HepG2 (cell line): Measurements from ENCODE around the gene SPAG4. TPM values are rescaled to one million over a fixed set of nuclear protein-coding genes. Genes with fewer than 3 reads are reported as not detected.

Experiments used
- CAMTA2 ChIP-seq: sonication (generic); formaldehyde crosslinking; IDR thresholded peaks from 2 replicates; pipeline ENCODE4 v1.4.0; 2020; ENCODE audit warnings: mild to moderate bottlenecking, missing genetic modification reagents, borderline replicate concordance
- CEBPG ChIP-seq: IDR thresholded peaks from 2 replicates; pipeline ENCODE4 v1.6.1; 2016
- MATR3 ChIP-seq: sonication (generic); formaldehyde crosslinking; IDR thresholded peaks from 2 replicates; pipeline ENCODE4 v1.4.0; 2020; ENCODE audit warnings: missing genetic modification reagents
- PCBP1 ChIP-seq: fragments of 200-400 bp; formaldehyde crosslinking; IDR thresholded peaks from 2 replicates; pipeline ENCODE4 v1.6.1; 2017; ENCODE audit warnings: mild to moderate bottlenecking, low read depth, low read length, borderline replicate concordance
- SKI ChIP-seq: fragments of 450-650 bp; IDR thresholded peaks from one replicate; pipeline ENCODE4 v1.6.1; 2018; ENCODE audit warnings: mild to moderate bottlenecking; ENCODE audit not compliant: partially characterized antibody
- SMAD9 ChIP-seq: sonication (generic); formaldehyde crosslinking; IDR thresholded peaks from 2 replicates; pipeline ENCODE4 v1.5.1; 2020; ENCODE audit warnings: mild to moderate bottlenecking, missing genetic modification reagents
- SP5 ChIP-seq: IDR thresholded peaks from 2 replicates; pipeline ENCODE4 v1.6.1; 2016; ENCODE audit warnings: low read depth, borderline replicate concordance
- ZNF441 ChIP-seq: sonication (generic); formaldehyde crosslinking; IDR thresholded peaks from 2 replicates; pipeline ENCODE4 v1.7.0; 2021; ENCODE audit warnings: missing genetic modification reagents, borderline replicate concordance
- polyA plus RNA-seq, 8 experiments: library from polyadenylated mRNA; depleted of rRNA in 3 of 8; stranded (reverse) in 7 of 8; unstranded in 1 of 8; fragments of >200 nt; fragmentation: Illumina TruSeq in 4 of 8; extraction: Trizol in 4 of 8; gene quantifications; 2 replicates each; pipeline versions ENCODE4 v1.2.1 to v1.2.3, GENCODE V29; 2011 to 2016; ENCODE audit warnings: low read depth in 4 of 8, missing spikeins in 1 of 8, mixed read lengths in 1 of 8; ENCODE audit not compliant: insufficient read depth in 1 of 8
- total RNA-seq, 5 experiments: library from RNA; depleted of rRNA; stranded (reverse); fragments of >200 nt; fragmentation: Illumina TruSeq; extraction: Trizol; gene quantifications; 2 replicates each; pipeline ENCODE4 v1.2.3, GENCODE V29; 2016; ENCODE audit warnings: low read depth in 1 of 5
- TF ChIP-seq, protein P1 (sequence below): sonication (generic); formaldehyde crosslinking; IDR thresholded peaks from 2 replicates; pipeline ENCODE4; 2020; ENCODE audit warnings: missing genetic modification reagents, mild to moderate bottlenecking, borderline replicate concordance
- TF ChIP-seq, protein P2 (sequence below): sonication (generic); formaldehyde crosslinking; IDR thresholded peaks from 2 replicates; pipeline ENCODE4 v1.4.0; 2020; ENCODE audit warnings: mild to moderate bottlenecking, low read depth, missing genetic modification reagents
- TF ChIP-seq, protein P3 (sequence below): sonication (generic); formaldehyde crosslinking; IDR thresholded peaks from 2 replicates; pipeline ENCODE4 v1.5.0; 2020; ENCODE audit warnings: missing genetic modification reagents
- TF ChIP-seq, protein P4 (sequence below): sonication (generic); formaldehyde crosslinking; IDR thresholded peaks from 2 replicates; pipeline ENCODE4 v1.4.0; 2020; ENCODE audit warnings: missing genetic modification reagents
- TF ChIP-seq, protein P5 (sequence below): sonication (generic); formaldehyde crosslinking; IDR thresholded peaks from 2 replicates; pipeline ENCODE4 v1.5.0; 2020; ENCODE audit warnings: missing genetic modification reagents
- TF ChIP-seq, protein P6 (sequence below): sonication (generic); formaldehyde crosslinking; IDR thresholded peaks from 2 replicates; pipeline ENCODE4 v1.4.0; 2020; ENCODE audit warnings: missing genetic modification reagents

The SPAG4 gene
- total and polyA plus RNA-seq, 2 of the 13 experiments (the other 11 are each of a cell fraction or from before 2014, with no cell fraction given) = 5.8 to 137 TPM

DNA sequence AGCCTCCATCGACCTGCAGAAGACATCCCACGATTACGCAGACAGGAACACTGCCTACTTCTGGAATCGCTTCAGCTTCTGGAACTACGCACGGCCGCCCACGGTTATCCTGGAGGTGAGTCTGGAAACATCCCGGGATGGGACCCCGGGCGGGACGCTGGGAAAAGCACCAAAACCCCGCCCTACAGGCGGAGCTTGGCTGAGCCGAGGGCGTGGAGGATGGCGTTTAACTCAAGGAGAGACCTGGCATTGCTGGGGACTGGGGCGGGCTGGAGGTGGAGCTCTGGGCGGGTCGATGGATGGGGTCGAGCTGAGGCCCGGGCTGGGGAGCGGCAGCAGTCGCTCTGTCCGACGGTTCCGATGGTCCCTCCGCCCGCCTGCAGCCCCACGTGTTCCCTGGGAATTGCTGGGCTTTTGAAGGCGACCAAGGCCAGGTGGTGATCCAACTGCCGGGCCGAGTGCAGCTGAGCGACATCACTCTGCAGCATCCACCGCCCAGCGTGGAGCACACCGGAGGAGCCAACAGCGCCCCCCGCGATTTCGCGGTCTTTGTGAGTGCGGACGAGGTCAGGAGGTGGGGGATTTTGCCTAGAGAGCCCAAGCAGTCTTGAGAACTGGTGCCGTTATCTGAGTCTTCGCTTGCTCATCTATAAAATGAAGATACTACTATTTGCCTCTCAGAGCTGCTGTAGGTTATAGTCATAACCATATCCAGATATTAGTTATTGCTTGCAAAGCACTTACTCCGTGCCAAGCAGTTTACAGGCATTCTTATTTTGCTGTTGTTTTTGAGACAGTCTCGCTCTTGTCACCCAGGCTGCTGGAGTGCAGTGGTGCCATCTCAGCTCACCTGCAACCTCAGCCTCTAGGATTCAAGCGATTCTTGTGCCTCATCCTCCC, 3.8 kb downstream of the SPAG4 start (continued):
- TF ChIP-seq, protein P1, sequence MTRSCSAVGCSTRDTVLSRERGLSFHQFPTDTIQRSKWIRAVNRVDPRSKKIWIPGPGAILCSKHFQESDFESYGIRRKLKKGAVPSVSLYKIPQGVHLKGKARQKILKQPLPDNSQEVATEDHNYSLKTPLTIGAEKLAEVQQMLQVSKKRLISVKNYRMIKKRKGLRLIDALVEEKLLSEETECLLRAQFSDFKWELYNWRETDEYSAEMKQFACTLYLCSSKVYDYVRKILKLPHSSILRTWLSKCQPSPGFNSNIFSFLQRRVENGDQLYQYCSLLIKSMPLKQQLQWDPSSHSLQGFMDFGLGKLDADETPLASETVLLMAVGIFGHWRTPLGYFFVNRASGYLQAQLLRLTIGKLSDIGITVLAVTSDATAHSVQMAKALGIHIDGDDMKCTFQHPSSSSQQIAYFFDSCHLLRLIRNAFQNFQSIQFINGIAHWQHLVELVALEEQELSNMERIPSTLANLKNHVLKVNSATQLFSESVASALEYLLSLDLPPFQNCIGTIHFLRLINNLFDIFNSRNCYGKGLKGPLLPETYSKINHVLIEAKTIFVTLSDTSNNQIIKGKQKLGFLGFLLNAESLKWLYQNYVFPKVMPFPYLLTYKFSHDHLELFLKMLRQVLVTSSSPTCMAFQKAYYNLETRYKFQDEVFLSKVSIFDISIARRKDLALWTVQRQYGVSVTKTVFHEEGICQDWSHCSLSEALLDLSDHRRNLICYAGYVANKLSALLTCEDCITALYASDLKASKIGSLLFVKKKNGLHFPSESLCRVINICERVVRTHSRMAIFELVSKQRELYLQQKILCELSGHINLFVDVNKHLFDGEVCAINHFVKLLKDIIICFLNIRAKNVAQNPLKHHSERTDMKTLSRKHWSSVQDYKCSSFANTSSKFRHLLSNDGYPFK (CRISPR knock-in tag) = peak; percentile 87
- TF ChIP-seq, protein P2, sequence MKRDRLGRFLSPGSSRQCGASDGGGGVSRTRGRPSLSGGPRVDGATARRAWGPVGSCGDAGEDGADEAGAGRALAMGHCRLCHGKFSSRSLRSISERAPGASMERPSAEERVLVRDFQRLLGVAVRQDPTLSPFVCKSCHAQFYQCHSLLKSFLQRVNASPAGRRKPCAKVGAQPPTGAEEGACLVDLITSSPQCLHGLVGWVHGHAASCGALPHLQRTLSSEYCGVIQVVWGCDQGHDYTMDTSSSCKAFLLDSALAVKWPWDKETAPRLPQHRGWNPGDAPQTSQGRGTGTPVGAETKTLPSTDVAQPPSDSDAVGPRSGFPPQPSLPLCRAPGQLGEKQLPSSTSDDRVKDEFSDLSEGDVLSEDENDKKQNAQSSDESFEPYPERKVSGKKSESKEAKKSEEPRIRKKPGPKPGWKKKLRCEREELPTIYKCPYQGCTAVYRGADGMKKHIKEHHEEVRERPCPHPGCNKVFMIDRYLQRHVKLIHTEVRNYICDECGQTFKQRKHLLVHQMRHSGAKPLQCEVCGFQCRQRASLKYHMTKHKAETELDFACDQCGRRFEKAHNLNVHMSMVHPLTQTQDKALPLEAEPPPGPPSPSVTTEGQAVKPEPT = peak; percentile 87; the same call in 1 of the 2 replicates
- TF ChIP-seq, protein P3, sequence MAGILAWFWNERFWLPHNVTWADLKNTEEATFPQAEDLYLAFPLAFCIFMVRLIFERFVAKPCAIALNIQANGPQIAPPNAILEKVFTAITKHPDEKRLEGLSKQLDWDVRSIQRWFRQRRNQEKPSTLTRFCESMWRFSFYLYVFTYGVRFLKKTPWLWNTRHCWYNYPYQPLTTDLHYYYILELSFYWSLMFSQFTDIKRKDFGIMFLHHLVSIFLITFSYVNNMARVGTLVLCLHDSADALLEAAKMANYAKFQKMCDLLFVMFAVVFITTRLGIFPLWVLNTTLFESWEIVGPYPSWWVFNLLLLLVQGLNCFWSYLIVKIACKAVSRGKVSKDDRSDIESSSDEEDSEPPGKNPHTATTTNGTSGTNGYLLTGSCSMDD (CRISPR knock-in tag) = no peak
- TF ChIP-seq, protein P4, sequence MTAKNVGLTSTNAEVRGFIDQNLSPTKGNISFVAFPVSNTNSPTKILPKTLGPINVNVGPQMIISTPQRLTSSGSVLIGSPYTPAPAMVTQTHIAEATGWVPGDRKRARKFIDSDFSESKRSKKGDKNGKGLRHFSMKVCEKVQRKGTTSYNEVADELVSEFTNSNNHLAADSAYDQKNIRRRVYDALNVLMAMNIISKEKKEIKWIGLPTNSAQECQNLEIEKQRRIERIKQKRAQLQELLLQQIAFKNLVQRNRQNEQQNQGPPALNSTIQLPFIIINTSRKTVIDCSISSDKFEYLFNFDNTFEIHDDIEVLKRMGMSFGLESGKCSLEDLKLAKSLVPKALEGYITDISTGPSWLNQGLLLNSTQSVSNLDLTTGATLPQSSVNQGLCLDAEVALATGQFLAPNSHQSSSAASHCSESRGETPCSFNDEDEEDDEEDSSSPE = peak; percentile 95
- TF ChIP-seq, protein P5, sequence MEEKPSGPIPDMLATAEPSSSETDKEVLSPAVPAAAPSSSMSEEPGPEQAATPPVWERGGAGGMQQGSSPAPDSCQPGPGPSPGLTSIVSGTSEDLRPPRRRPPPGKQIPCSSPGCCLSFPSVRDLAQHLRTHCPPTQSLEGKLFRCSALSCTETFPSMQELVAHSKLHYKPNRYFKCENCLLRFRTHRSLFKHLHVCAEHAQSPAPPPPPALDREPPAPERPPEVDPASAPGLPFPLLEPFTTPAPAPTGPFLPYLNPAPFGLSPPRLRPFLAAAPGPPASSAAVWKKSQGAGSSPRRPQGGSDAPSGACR (CRISPR knock-in tag) = peak; percentile 100
- TF ChIP-seq, protein P6, sequence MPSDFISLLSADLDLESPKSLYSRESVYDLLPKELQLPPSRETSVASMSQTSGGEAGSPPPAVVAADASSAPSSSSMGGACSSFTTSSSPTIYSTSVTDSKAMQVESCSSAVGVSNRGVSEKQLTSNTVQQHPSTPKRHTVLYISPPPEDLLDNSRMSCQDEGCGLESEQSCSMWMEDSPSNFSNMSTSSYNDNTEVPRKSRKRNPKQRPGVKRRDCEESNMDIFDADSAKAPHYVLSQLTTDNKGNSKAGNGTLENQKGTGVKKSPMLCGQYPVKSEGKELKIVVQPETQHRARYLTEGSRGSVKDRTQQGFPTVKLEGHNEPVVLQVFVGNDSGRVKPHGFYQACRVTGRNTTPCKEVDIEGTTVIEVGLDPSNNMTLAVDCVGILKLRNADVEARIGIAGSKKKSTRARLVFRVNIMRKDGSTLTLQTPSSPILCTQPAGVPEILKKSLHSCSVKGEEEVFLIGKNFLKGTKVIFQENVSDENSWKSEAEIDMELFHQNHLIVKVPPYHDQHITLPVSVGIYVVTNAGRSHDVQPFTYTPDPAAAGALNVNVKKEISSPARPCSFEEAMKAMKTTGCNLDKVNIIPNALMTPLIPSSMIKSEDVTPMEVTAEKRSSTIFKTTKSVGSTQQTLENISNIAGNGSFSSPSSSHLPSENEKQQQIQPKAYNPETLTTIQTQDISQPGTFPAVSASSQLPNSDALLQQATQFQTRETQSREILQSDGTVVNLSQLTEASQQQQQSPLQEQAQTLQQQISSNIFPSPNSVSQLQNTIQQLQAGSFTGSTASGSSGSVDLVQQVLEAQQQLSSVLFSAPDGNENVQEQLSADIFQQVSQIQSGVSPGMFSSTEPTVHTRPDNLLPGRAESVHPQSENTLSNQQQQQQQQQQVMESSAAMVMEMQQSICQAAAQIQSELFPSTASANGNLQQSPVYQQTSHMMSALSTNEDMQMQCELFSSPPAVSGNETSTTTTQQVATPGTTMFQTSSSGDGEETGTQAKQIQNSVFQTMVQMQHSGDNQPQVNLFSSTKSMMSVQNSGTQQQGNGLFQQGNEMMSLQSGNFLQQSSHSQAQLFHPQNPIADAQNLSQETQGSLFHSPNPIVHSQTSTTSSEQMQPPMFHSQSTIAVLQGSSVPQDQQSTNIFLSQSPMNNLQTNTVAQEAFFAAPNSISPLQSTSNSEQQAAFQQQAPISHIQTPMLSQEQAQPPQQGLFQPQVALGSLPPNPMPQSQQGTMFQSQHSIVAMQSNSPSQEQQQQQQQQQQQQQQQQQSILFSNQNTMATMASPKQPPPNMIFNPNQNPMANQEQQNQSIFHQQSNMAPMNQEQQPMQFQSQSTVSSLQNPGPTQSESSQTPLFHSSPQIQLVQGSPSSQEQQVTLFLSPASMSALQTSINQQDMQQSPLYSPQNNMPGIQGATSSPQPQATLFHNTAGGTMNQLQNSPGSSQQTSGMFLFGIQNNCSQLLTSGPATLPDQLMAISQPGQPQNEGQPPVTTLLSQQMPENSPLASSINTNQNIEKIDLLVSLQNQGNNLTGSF (CRISPR knock-in tag) = peak; percentile 87; the same call in 1 of the 2 replicates
- TF ChIP-seq SMAD9 (CRISPR knock-in tag) = no peak
- no peak; the same call in none of the 2 replicates for TF ChIP-seq ZNF441 (CRISPR knock-in tag)
- peak; percentile 90; the same call in 1 of the 2 replicates for TF ChIP-seq CAMTA2
- TF ChIP-seq SKI = peak; percentile 41
- TF ChIP-seq SP5 (CRISPR knock-in tag) = peak; percentile 98
- TF ChIP-seq MATR3 (CRISPR knock-in tag) = no peak
- peak; percentile 90 for TF ChIP-seq PCBP1
- TF ChIP-seq CEBPG (CRISPR knock-in tag) = peak; percentile 6; the same call in 1 of the 2 replicates
